ENCODE measurements around the gene GPAT2.
"Not testable (repeated sequence)": the region's sequence is repeated elsewhere in the genome, so short reads cannot be mapped to it uniquely, and the experiment has no call there.

- TF ChIP-seq POLR2AphosphoS5 (IDR thresholded peaks at IDR 0.05; ENCODE audit: borderline replicate concordance, low read depth, low read length); EZH2 (IDR thresholded peaks at IDR 0.05): not testable (repeated sequence)
These were observed 18.7 kb upstream of the GPAT2 start for GRCh38 chr2:96053385-96053784.

Data from SK-N-MC (cell line).